Astrocyte (in vitro differentiated cells and primary cell): ENCODE data around the gene FSD1.

Experiments
- CTCF ChIP-seq: IDR thresholded peaks from 2 replicates; pipeline ENCODE4 v1.5.1; 2011; ENCODE audit warnings: low read depth, mild to moderate bottlenecking, inconsistent platforms, low read length, moderate library complexity; ENCODE audit not compliant: insufficient read depth
- EZH2 ChIP-seq: IDR thresholded peaks from 2 replicates; pipeline ENCODE4 v1.6.1; 2012; ENCODE audit warnings: mild to moderate bottlenecking, low read length, inconsistent platforms; ENCODE audit not compliant: insufficient read depth

- TF ChIP-seq CTCF (no peak), EZH2 (no peak)
Measured at GRCh38 chr19:4371247-4372164, 67.1 kb downstream of the FSD1 start.
